ENCODE measurements around the gene LIPH. TPM values are rescaled to one million over a fixed set of nuclear protein-coding genes. Genes with fewer than 3 reads are reported as not detected.

The LIPH gene
- total and polyA plus RNA-seq, 2 of the 8 experiments (the other 6 are each of a cell fraction or from before 2014, with no cell fraction given): 0.08 TPM; not detected in 1

GRCh38 chr3:185559706-185560090 lies 7.3 kb upstream of the LIPH start:
- H3K4me3 ChIP-seq (ENCODE audit: extremely low read depth in 1 of 4, insufficient read depth in 2 of 4, low read depth in 3 of 4, low read length in 4 of 4): no peak overlapping the region; a peak in 1 of 8 replicates
- H3K18ac ChIP-seq (ENCODE audit: extremely low read depth, low read length): no peak overlapping the region; the same call in 1 of the 2 replicates
- no peak overlapping the region for H3K27ac ChIP-seq (ENCODE audit: low read depth, low read length)
- no peaks in the 10 kb centered on the region for H4K20me1 ChIP-seq (replicated peaks in 1 of 2; ENCODE audit: control insufficient read depth in 1 of 2, insufficient read depth in 2 of 2, low read length in 2 of 2)
- no peak overlapping the region for H4K5ac ChIP-seq (ENCODE audit: insufficient read length, low read depth, low read length)
- H3K9me3 ChIP-seq (ENCODE audit: insufficient read depth in 2 of 2, low read depth in 1 of 2, low read length in 1 of 2): no peaks in the 10 kb centered on the region
- no peak overlapping the region; the same call in 1 of the 2 replicates for H2AFZ ChIP-seq (ENCODE audit: low read length)
- H2AK5ac ChIP-seq (ENCODE audit: low read depth, low read length): no peak overlapping the region
- no peak overlapping the region for H4K8ac ChIP-seq (ENCODE audit: extremely low read depth, insufficient read depth, low read length)
- H2BK5ac ChIP-seq (ENCODE audit: low read depth, low read length): no peak overlapping the region
- H3K23ac ChIP-seq (ENCODE audit: insufficient read length): no peak overlapping the region
- 0 out of 4 replicates have a peak overlapping the region, but pooled peaks of 1 of the 2 experiments have one; percentile 7 for H3K4me2 ChIP-seq (ENCODE audit: insufficient read depth in 1 of 2, low read depth in 2 of 2, low read length in 2 of 2)
- H3K79me2 ChIP-seq (ENCODE audit: control insufficient read depth in 1 of 2, insufficient read depth in 2 of 2, low read length in 2 of 2): no peaks in the 10 kb centered on the region
- no peak overlapping the region for H2BK15ac ChIP-seq (ENCODE audit: low read length)
- H2BK120ac ChIP-seq (replicated peaks; ENCODE audit: low read depth, low read length): no peak overlapping the region
- ChIA-PET CTCF (ENCODE audit: partially characterized antibody) (interaction anchor here (1.0 to 5.7 kb wide), 12 partner anchors 14 to 134 kb away, joined by 3 to 69 read pairs (median 6); partner anchors contain the start of gene TMEM41A), POLR2A (ENCODE audit: partially characterized antibody) (interaction anchor here (0.7 to 1.9 kb wide), 5 partner anchors 13 to 81 kb away, joined by 3 to 8 read pairs (median 3); no protein-coding TSS in a partner anchor)
- no peaks in the 10 kb centered on the region for H3K27me3 ChIP-seq (replicated peaks in 1 of 4; ENCODE audit: control insufficient read depth in 3 of 4, extremely low read depth in 1 of 4, insufficient read depth in 3 of 4, low read length in 3 of 4)
- no peaks in the 10 kb centered on the region for H3K36me3 ChIP-seq (ENCODE audit: control insufficient read depth in 2 of 4, insufficient read depth in 4 of 4, low read length in 3 of 4)
- no peak overlapping the region for H3K9ac ChIP-seq (replicated peaks in 1 of 4; ENCODE audit: extremely low read depth in 1 of 4, low read depth in 3 of 4, low read length in 3 of 4)
- no peak overlapping the region for H3K4ac ChIP-seq (replicated peaks; ENCODE audit: insufficient read length, low read depth, low read length)
- H3K56ac ChIP-seq (replicated peaks; ENCODE audit: insufficient read length, low read depth, low read length): no peak overlapping the region
- H3K79me1 ChIP-seq (ENCODE audit: low read depth, low read length): no peaks in the 10 kb centered on the region
- no peak overlapping the region for H2BK20ac ChIP-seq (ENCODE audit: low read length)
- peak in 1 of 2 experiments; percentile 29 for DNase-seq (ENCODE audit: low read depth in 1 of 2, low spot score in 2 of 2)
- no peak for FAIRE-seq
- H3K4me1 ChIP-seq (replicated peaks in 1 of 4; ENCODE audit: control insufficient read depth in 3 of 4, insufficient read depth in 4 of 4, low read length in 3 of 4): peaks cover 6 to 16% (median 9%) of the 10 kb centered on the region in 4 experiments
- no peaks in the 10 kb centered on the region for H3K23me2 ChIP-seq (ENCODE audit: low read depth, low read length)
- 85% methylated on average over 12 of the region's 12 CpGs; no CpG with 5 or more reads in 1 of the 2 experiments for WGBS, 2 experiments (ENCODE audit: extremely low coverage in 1 of 2, insufficient coverage in 1 of 2, insufficient read length in 1 of 2, insufficient replicate concordance in 2 of 2, low coverage in 1 of 2, low lambda C conversion rate in 2 of 2, missing lambda C conversion rate in 1 of 2)
- no peak overlapping the region for H2BK12ac ChIP-seq (ENCODE audit: low read depth, low read length)
- H3K14ac ChIP-seq (ENCODE audit: insufficient read length): no peak overlapping the region
- H4K91ac ChIP-seq (replicated peaks; ENCODE audit: insufficient read length, low read length): no peak overlapping the region
- TF ChIP-seq TEAD4 (IDR thresholded peaks at IDR 0.05; ENCODE audit: low read depth, low read length): no peak
- no peak for TF ChIP-seq HDAC2 (IDR thresholded peaks at IDR 0.05; ENCODE audit: borderline replicate concordance in 1 of 2, low read depth in 2 of 2, low read length in 2 of 2)
- no peak for TF ChIP-seq NANOG (IDR thresholded peaks at IDR 0.05; ENCODE audit: insufficient read depth, low read depth, low read length, poor library complexity, severe bottlenecking)
- TF ChIP-seq PHF8 (conservative IDR thresholded peaks at IDR 0.05; ENCODE audit: low read depth, low read length): no peak
- TF ChIP-seq ATF2 (IDR thresholded peaks at IDR 0.05; ENCODE audit: low read length): no peak
- TF ChIP-seq RNF2 (IDR thresholded peaks at IDR 0.05; ENCODE audit: borderline replicate concordance, low read depth, low read length, missing control alignments, poor library complexity, severe bottlenecking): no peak
- no peak for TF ChIP-seq POLR2AphosphoS5 (IDR thresholded peaks at IDR 0.05; ENCODE audit: low read depth, low read length)
- TF ChIP-seq SP2 (IDR thresholded peaks at IDR 0.05; ENCODE audit: low read length): no peak
- TF ChIP-seq CREB1 (IDR thresholded peaks at IDR 0.05): no peak
- TF ChIP-seq BACH1 (IDR thresholded peaks at IDR 0.05; ENCODE audit: low read length): no peak
- no peak for TF ChIP-seq BRCA1 (IDR thresholded peaks at IDR 0.05; ENCODE audit: low read depth, low read length)

Measured in H1 (cell line).